Renal cortical epithelial cell (primary cell): ENCODE results near the gene STRAP. TPM values are rescaled to one million over a fixed set of nuclear protein-coding genes. Genes with fewer than 3 reads are reported as not detected.
"Not testable (repeated sequence)": the region's sequence is repeated elsewhere in the genome, so short reads cannot be mapped to it uniquely, and the experiment has no call there.

Source experiments
- DNase-seq: peaks from one replicate; pipeline ENCODE4 v3.0.0-alpha.2; 2011; ENCODE audit warnings: low read depth
- total RNA-seq: library from RNA; depleted of rRNA; stranded (reverse); fragments of >200 nt; gene quantifications from 2 replicates; pipeline ENCODE4 v1.2.3, GENCODE V29; 2014

The STRAP gene
- total RNA-seq, 1 donor from 2014 or later = 105 TPM

- peak; percentile 88 for DNase-seq
Measured at GRCh38 chr12:15928346-15928745, 46.2 kb downstream of the STRAP start.

- DNase-seq = no peak
Measured at GRCh38 chr12:15928870-15929571, 46.8 kb downstream of the STRAP start.

- peak; percentile 36 for DNase-seq
Measured at GRCh38 chr12:15931590-15932053, 49.4 kb downstream of the STRAP start.

GRCh38 chr12:15932327-15932726, 50.1 kb downstream of the STRAP start:
- DNase-seq = no peak

GRCh38 chr12:15932971-15933370, 50.8 kb downstream of the STRAP start:
- DNase-seq = no peak

GRCh38 chr12:15933751-15934150, 51.6 kb downstream of the STRAP start:
- no peak for DNase-seq

GRCh38 chr12:15936751-15937150, 54.6 kb downstream of the STRAP start:
- DNase-seq = no peak

GRCh38 chr12:15937902-15938301, 55.7 kb downstream of the STRAP start:
- DNase-seq = no peak

- DNase-seq = no peak
Measured at GRCh38 chr12:15939111-15939510, 56.9 kb downstream of the STRAP start.

- DNase-seq = no peak
Measured at GRCh38 chr12:15942475-15942874, 60.3 kb downstream of the STRAP start.

GRCh38 chr12:15943519-15943918, 61.3 kb downstream of the STRAP start:
- not testable (repeated sequence) for DNase-seq

- not testable (repeated sequence) for DNase-seq
Measured at GRCh38 chr12:15948461-15948860, 66.3 kb downstream of the STRAP start.

Other genes with a start within 250 kb of the STRAP start
- gene EPS8, start 93.0 kb upstream of the STRAP start, total RNA-seq = 51.1 and 195 TPM in 2 replicates
- gene DERA, start 28.9 kb downstream of the STRAP start, total RNA-seq = 102 and 236 TPM in 2 replicates